Subcutaneous abdominal adipose tissue (tissue), 5 donors: ENCODE data around the gene IGFLR1.

Source experiments
- H3K27ac ChIP-seq: one replicate; pipeline ENCODE4 v1.7.0; 2013; ENCODE audit warnings: low read depth, mild to moderate bottlenecking, inconsistent platforms, low read length, moderate library complexity
- H3K27me3 ChIP-seq, 5 donors: one replicate each; pipeline ENCODE4 v1.7.0; 2013; ENCODE audit warnings: low read length in 5 of 5, inconsistent platforms in 1 of 5; ENCODE audit not compliant: control insufficient read depth in 5 of 5, insufficient read depth in 4 of 5
- H3K36me3 ChIP-seq, 5 donors: one replicate each; pipeline ENCODE4 v1.7.0; 2013; ENCODE audit warnings: low read length in 5 of 5; ENCODE audit not compliant: control insufficient read depth in 5 of 5, insufficient read depth in 5 of 5
- H3K4me1 ChIP-seq, 5 donors: one replicate each; pipeline ENCODE4 v1.7.0; 2013; ENCODE audit warnings: low read length in 5 of 5, mild to moderate bottlenecking in 3 of 5, moderate library complexity in 1 of 5; ENCODE audit not compliant: control insufficient read depth in 5 of 5, insufficient read depth in 5 of 5
- H3K4me3 ChIP-seq, 5 donors: one replicate each; pipeline ENCODE4 v1.7.0; 2013; ENCODE audit warnings: low read length in 5 of 5, low read depth in 1 of 5
- H3K9ac ChIP-seq, 5 donors: one replicate each; pipeline ENCODE4 v1.7.0; 2013; ENCODE audit warnings: low read length in 5 of 5, mild to moderate bottlenecking in 4 of 5, moderate library complexity in 3 of 5
- H3K9me3 ChIP-seq, 5 donors: one replicate each; pipeline ENCODE4 v1.7.0; 2013; ENCODE audit warnings: low read length in 5 of 5; ENCODE audit not compliant: control insufficient read depth in 5 of 5
- donor health status: healthy.
- donor health status: healthy.
- donor health status: healthy.
- donor health status: healthy.
- donor health status: healthy.

The IGFLR1 gene

DNA sequence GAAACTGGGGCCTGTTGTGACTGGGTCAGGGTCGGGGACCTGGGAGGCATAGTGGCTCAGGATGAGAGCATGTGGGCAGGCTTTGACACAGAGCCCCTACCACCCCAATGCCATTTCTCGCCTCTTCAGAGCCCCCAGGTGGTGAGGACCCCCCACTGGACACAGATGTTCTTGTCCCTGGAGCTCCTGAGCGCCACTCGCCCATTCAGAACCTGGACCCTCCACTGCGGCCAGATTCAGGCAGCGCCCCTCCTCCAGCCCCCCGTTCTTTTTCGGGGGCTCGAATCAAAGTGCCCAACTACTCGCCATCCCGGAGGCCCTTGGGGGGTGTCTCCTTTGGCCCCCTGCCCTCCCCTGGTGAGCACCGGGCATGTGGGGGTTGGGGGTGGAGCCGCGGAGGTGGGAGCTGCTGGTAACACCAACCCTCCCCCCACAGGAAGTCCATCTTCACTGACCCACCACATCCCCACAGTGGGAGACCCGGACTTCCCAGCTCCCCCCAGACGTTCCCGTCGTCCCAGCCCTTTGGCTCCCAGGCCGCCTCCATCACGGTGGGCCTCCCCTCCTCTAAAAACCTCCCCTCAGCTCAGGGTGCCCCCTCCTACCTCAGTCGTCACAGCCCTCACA, 10.4 kb downstream of the IGFLR1 start:
- Histone ChIP-seq H3K9me3 (no peaks in the 10 kb centered on the region), H3K9ac (no peak overlapping the region), H3K36me3 (peaks cover 0 to 96% (median 91%) of the 10 kb centered on the region in 5 donors), H3K4me3 (no peak overlapping the region), H3K4me1 (no peaks in the 10 kb centered on the region), H3K27me3 (no peaks in the 10 kb centered on the region), H3K27ac (no peak overlapping the region)

DNA sequence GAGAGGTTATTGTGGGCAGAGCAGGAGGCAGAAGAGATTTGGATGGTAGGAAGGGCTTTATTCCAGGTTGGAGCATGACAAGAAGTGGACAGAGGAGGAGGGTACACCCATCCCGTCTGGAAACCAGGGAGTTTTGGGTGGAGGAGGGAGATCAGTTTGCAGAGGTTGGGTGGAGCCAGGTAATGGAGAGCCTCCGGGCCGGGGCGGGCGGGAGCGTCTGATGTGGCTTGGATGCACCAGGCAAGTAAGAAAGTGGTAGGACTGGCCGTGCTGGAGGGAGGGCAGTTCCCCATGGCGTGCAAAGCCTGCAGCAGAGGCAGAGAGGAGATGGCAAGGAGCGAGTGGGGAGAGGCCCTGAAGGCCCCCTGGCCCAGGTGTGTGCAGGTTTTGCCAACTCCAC, 10.9 kb downstream of the IGFLR1 start:
- no peaks in the 10 kb centered on the region for H3K27me3 ChIP-seq
- H3K9ac ChIP-seq, result no peak overlapping the region
- no peak overlapping the region for H3K27ac ChIP-seq
- H3K9me3 ChIP-seq, result no peaks in the 10 kb centered on the region
- H3K36me3 ChIP-seq, result peaks cover 0 to 96% (median 89%) of the 10 kb centered on the region in 5 donors
- no peak overlapping the region for H3K4me3 ChIP-seq
- no peaks in the 10 kb centered on the region for H3K4me1 ChIP-seq

DNA sequence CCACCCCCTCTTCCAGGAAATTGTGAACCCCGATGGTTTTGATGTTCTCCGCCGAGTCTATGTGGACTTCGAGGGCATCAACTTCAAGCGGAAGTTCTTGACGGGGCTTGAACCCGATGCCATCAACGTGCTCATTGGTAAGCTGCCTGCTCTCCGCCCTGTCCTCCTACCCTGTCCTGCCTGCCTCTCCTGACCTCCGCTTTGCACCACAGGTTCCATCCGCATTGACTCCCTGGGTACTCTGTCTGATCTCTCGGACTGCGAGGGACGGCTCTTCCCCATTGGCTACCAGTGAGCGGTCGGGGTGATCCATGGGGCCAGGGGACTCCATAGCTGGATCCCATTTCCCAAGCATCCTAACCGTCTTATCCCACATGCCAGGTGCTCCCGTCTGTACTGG, 11.9 kb downstream of the IGFLR1 start:
- Histone ChIP-seq H3K9me3 (no peaks in the 10 kb centered on the region), H3K4me1 (no peaks in the 10 kb centered on the region), H3K36me3 (peaks cover 0 to 98% (median 94%) of the 10 kb centered on the region in 5 donors), H3K9ac (no peak overlapping the region), H3K27ac (no peak overlapping the region), H3K4me3 (no peak overlapping the region), H3K27me3 (no peaks in the 10 kb centered on the region)

DNA sequence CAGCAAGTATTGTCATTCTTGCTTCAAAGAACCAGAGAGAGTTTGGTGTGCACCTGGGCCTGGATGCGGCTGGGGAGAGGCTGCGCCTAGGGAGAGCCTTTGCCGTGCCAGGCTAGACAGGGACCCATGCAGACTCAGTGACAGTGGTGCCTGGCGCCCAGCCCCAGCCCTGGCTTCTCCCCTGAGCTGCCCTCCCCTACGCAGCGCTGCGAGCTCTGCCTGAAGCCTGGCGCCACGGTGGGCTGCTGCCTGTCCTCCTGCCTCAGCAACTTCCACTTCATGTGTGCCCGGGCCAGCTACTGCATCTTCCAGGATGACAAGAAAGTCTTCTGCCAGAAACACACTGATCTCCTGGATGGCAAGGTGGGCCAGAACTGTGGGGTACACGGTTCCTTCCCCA, 12.5 kb downstream of the IGFLR1 start:
- Histone ChIP-seq H3K27ac (no peak overlapping the region), H3K36me3 (peaks cover 0 to 98% (median 94%) of the 10 kb centered on the region in 5 donors), H3K4me3 (no peak overlapping the region), H3K4me1 (no peaks in the 10 kb centered on the region), H3K9me3 (no peaks in the 10 kb centered on the region), H3K27me3 (no peaks in the 10 kb centered on the region), H3K9ac (no peak overlapping the region)

DNA sequence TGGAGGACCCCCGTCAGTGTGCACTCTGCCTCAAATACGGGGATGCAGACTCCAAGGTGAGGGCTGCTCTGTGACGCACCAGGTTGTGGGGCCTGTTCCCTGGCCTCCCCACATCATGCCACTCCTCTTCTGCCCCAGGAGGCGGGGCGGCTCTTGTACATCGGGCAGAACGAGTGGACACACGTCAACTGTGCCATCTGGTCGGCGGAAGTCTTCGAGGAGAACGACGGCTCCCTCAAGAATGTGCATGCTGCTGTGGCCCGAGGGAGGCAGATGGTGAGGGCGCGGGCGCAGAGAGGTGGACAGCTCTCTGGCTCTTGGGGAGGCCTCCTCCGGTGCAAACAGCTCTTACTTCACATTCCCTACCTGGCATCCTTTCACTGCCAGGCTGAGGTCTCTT, 13.2 kb downstream of the IGFLR1 start:
- no peaks in the 10 kb centered on the region for H3K9me3 ChIP-seq
- H3K4me1 ChIP-seq, result no peaks in the 10 kb centered on the region
- H3K4me3 ChIP-seq, result no peak overlapping the region
- no peaks in the 10 kb centered on the region for H3K27me3 ChIP-seq
- no peak overlapping the region for H3K9ac ChIP-seq
- peaks cover 0 to 98% (median 94%) of the 10 kb centered on the region in 5 donors for H3K36me3 ChIP-seq
- no peak overlapping the region for H3K27ac ChIP-seq

DNA sequence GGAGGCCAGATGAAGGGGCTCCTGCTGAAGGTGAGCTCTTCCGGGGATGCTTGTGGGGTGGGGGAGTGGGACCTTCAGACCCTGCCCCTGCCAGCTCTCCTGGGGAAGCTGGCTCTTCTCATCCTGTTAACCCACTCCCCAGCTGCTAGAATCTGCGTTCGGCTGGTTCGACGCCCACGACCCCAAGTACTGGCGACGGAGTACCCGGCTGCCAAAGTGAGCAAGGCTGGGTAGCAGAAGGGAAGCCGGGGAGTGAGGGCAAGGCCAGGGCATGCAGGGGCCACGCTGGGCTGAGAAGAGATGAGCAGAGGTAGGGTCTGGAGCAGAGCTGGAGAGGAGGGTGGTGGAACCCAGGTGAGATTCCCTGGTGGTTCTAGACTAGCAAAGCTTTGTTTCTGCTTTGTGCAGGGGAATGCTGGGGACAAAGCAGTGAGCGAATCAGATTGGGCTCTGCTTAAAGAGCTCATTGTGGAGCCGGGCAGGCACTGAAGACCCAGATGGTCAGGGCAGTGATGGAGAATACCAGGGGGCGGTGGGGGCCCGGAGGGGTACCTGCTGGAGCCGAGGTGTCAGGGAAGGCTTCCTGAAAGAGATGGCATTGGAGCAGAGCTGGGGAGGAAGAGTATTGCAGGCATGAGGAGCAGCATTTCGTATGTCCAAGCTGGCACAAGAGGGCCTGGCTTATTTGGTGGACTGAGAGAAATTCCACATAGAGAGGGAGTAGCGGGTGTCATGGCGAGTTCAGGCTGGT, 14.1 kb downstream of the IGFLR1 start:
- Histone ChIP-seq H3K4me3 (no peak overlapping the region), H3K9ac (no peak overlapping the region), H3K36me3 (peaks cover 0 to 99% (median 96%) of the 10 kb centered on the region in 5 donors), H3K27me3 (no peaks in the 10 kb centered on the region), H3K9me3 (no peaks in the 10 kb centered on the region), H3K4me1 (no peaks in the 10 kb centered on the region), H3K27ac (no peak overlapping the region)

DNA sequence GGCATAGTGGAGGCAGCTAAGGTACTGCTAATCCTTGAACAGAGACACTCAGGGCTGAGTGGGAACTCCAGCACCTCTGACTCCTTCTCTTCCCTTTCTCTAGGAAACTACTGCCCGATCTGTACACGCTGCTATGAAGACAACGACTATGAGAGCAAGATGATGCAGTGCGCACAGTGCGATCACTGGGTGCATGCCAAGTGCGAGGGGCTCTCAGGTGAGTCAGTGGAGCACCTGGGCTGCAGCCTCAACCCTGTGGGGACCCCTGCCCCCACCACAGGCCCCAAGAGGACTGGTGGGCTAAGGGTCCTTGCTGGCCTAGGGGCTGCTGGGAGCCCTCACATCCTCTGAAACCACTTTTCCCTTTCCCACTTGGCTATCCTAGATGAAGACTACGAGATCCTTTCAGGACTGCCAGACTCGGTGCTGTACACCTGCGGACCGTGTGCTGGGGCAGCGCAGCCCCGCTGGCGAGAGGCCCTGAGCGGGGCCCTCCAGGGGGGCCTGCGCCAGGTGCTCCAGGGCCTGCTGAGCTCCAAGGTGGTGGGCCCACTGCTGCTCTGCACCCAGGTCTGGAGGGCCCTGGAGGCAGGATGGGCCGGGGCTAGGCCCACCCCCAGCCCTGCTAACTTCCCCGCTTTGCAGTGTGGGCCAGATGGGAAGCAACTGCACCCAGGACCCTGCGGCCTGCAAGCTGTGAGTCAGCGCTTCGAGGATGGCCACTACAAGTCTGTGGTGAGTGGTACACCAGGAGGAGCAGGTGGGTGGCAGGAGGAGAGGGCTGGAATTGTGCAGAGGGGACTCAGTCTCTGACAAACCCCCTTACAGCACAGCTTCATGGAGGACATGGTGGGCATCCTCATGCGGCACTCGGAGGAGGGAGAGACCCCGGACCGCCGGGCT, 14.9 kb downstream of the IGFLR1 start:
- Histone ChIP-seq H3K4me1 (no peaks in the 10 kb centered on the region), H3K27me3 (no peaks in the 10 kb centered on the region), H3K9ac (no peak overlapping the region), H3K4me3 (no peak overlapping the region), H3K36me3 (peaks cover 0 to 100% (median 98%) of the 10 kb centered on the region in 5 donors), H3K9me3 (no peaks in the 10 kb centered on the region), H3K27ac (no peak overlapping the region)

DNA sequence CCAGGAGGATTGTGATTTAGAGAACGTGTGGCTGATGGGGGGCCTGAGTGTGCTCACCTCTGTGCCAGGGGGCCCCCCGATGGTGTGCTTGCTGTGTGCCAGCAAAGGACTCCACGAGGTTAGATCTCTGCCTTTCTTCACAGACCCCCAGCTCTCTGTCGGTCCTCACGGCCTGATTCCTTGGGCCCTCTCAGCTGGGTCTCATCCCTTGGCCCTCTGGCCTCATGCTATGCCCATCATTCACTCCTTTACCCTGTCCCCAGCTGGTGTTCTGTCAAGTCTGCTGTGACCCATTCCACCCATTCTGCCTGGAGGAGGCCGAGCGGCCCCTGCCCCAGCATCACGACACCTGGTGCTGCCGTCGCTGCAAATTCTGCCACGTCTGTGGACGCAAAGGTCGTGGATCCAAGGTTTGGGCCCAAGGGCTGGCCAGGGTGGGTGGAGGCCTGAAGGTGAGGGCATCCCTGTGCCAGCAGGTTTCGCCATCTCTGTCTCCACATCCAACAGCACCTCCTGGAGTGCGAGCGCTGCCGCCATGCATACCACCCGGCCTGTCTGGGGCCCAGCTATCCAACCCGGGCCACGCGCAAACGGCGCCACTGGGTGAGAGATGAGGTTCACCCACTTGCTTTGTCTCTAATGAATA, 16.9 kb downstream of the IGFLR1 start:
- Histone ChIP-seq H3K4me1 (no peaks in the 10 kb centered on the region), H3K9ac (no peak overlapping the region), H3K27ac (no peak overlapping the region), H3K9me3 (no peaks in the 10 kb centered on the region), H3K27me3 (no peaks in the 10 kb centered on the region), H3K4me3 (no peak overlapping the region), H3K36me3 (peaks cover 0 to 97% (median 92%) of the 10 kb centered on the region in 5 donors)

DNA sequence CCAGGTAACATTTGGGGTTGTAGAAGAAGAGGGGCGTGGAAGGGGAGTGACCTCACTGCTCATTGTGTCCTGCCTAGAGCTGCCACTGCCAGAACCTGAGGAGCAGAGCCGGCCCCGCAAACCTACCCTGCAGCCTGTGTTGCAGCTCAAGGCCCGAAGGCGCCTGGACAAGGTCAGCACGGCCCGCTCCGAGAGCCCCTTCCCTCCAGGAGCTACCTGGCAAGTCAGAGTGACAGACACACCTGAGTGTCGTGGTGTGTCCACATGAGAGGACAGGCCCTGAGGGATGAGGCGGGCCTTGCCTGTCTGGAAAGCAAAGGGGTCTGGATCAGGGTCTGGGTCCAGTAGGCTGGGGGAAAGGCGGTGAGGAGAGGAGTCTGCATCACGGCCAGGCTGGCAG, 17.7 kb downstream of the IGFLR1 start:
- Histone ChIP-seq H3K9ac (no peak overlapping the region), H3K36me3 (peaks cover 0 to 97% (median 89%) of the 10 kb centered on the region in 5 donors), H3K4me3 (no peak overlapping the region), H3K9me3 (no peaks in the 10 kb centered on the region), H3K4me1 (peaks cover 0 to 3% (median 1%) of the 10 kb centered on the region in 5 donors), H3K27me3 (no peaks in the 10 kb centered on the region), H3K27ac (no peak overlapping the region)
